Measurements from ENCODE around the gene ASAP2. TPM values are rescaled to one million over a fixed set of nuclear protein-coding genes. Genes with fewer than 3 reads are reported as not detected.
"Not testable (repeated sequence)": the region's sequence is repeated elsewhere in the genome, so short reads cannot be mapped to it uniquely, and the experiment has no call there.

The ASAP2 gene
- total RNA-seq, 1 donor from 2014 or later, result 32.2 TPM

GRCh38 chr2:9249020-9249800 is 42.6 kb downstream of the ASAP2 start:
- FAIRE-seq, result no peak
- DNase-seq (ENCODE audit: low spot score in 2 of 2), result no peak

- DNase-seq (ENCODE audit: low spot score in 2 of 2) (no peak), FAIRE-seq (no peak)
Observed at GRCh38 chr2:9250091-9250490, 43.5 kb downstream of the ASAP2 start.

- FAIRE-seq (no peak), DNase-seq (ENCODE audit: low spot score in 2 of 2) (no peak)
Observed at GRCh38 chr2:9250498-9251153, 44.0 kb downstream of the ASAP2 start.

GRCh38 chr2:9251154-9252001 is 44.8 kb downstream of the ASAP2 start:
- DNase-seq (ENCODE audit: low spot score in 2 of 2) (no peak), FAIRE-seq (no peak)

- no peak for FAIRE-seq
- no peak for DNase-seq (ENCODE audit: low spot score in 2 of 2)
Observed at GRCh38 chr2:9252002-9252357, 45.4 kb downstream of the ASAP2 start.

- FAIRE-seq (no peak), DNase-seq (ENCODE audit: low spot score in 2 of 2) (no peak)
Observed at GRCh38 chr2:9255416-9255815, 48.8 kb downstream of the ASAP2 start.

GRCh38 chr2:9256147-9256546 is 49.5 kb downstream of the ASAP2 start:
- DNase-seq (ENCODE audit: low spot score in 2 of 2) (no peak), FAIRE-seq (no peak)

- FAIRE-seq, result no peak
- DNase-seq (ENCODE audit: low spot score in 2 of 2), result no peak
Observed at GRCh38 chr2:9256570-9257043, 50.0 kb downstream of the ASAP2 start.

- FAIRE-seq (no peak), DNase-seq (ENCODE audit: low spot score in 2 of 2) (no peak)
Observed at GRCh38 chr2:9258501-9258900, 51.9 kb downstream of the ASAP2 start.

- no peak for DNase-seq (ENCODE audit: low spot score in 2 of 2)
- FAIRE-seq, result no peak
Observed at GRCh38 chr2:9258953-9259399, 52.4 kb downstream of the ASAP2 start.

- DNase-seq (ENCODE audit: low spot score in 2 of 2) (no peak), FAIRE-seq (no peak)
Observed at GRCh38 chr2:9260464-9260918, 53.9 kb downstream of the ASAP2 start.

- no peak for DNase-seq (ENCODE audit: low spot score in 2 of 2)
- FAIRE-seq, result no peak
Observed at GRCh38 chr2:9261231-9261883, 54.7 kb downstream of the ASAP2 start.

GRCh38 chr2:9262671-9263171 is 56.1 kb downstream of the ASAP2 start:
- DNase-seq (ENCODE audit: low spot score in 2 of 2) (no peak), FAIRE-seq (no peak)

GRCh38 chr2:9263428-9263827 is 56.8 kb downstream of the ASAP2 start:
- DNase-seq (ENCODE audit: low spot score in 2 of 2), result no peak
- FAIRE-seq, result no peak

GRCh38 chr2:9264301-9264700 is 57.7 kb downstream of the ASAP2 start:
- no peak for DNase-seq (ENCODE audit: low spot score in 2 of 2)

GRCh38 chr2:9266711-9267110 is 60.1 kb downstream of the ASAP2 start:
- DNase-seq (ENCODE audit: low spot score in 2 of 2) (no peak), FAIRE-seq (no peak)

More at GRCh38 chr2:9264301-9264700, 57.7 kb downstream of the ASAP2 start:
- no peak for FAIRE-seq

GRCh38 chr2:9267286-9267685 is 60.7 kb downstream of the ASAP2 start:
- FAIRE-seq; DNase-seq (ENCODE audit: low spot score in 2 of 2): not testable (repeated sequence)

GRCh38 chr2:9268301-9269080 is 61.9 kb downstream of the ASAP2 start:
- DNase-seq (ENCODE audit: low spot score in 2 of 2), result no peak
- FAIRE-seq, result no peak

- FAIRE-seq (no peak), DNase-seq (ENCODE audit: low spot score in 2 of 2) (no peak)
Observed at GRCh38 chr2:9269295-9269694, 62.7 kb downstream of the ASAP2 start.

Data from frontal cortex (tissue), 4 donors.